ENCODE measurements around the gene RAB34.
A peak's percentile ranks its signal among the peaks of the same experiment; 100 is the strongest.
"Not testable (repeated sequence)": the region's sequence is repeated elsewhere in the genome, so short reads cannot be mapped to it uniquely, and the experiment has no call there.

RAB34 gene

GRCh38 chr17:28726627-28727491, 9.2 kb upstream of the RAB34 start:
- no peaks in the 10 kb centered on the region for H3K27me3 ChIP-seq (ENCODE audit: control insufficient read depth in 2 of 2, insufficient read depth in 2 of 2, low read length in 2 of 2)
- peaks cover 24 to 31% of the 10 kb centered on the region in 2 donors for H3K36me3 ChIP-seq (ENCODE audit: control insufficient read depth in 2 of 2, insufficient read depth in 2 of 2, low read length in 2 of 2)
- H3K4me1 ChIP-seq (ENCODE audit: control insufficient read depth in 2 of 2, insufficient read depth in 2 of 2, low read length in 2 of 2): peaks cover 39 to 47% of the 10 kb centered on the region in 2 donors
- peak overlapping the region; percentile 82 to 91 for H3K4me3 ChIP-seq (ENCODE audit: low read length in 2 of 2)
- peak overlapping the region; percentile 99 for H3K27ac ChIP-seq (ENCODE audit: low read depth in 2 of 2, low read length in 2 of 2)
- H3K9ac ChIP-seq (ENCODE audit: low read depth in 1 of 2, low read length in 2 of 2): peak overlapping the region; percentile 96 to 99
- H3K9me3 ChIP-seq (ENCODE audit: control insufficient read depth in 2 of 2, low read length in 2 of 2): no peaks in the 10 kb centered on the region

GRCh38 chr17:28726226-28726626, 8.6 kb upstream of the RAB34 start, which contains the start of gene TLCD1:
TLCD1 (minus strand) TSS chr17:28726233; CDS start chr17:28726097, 136 bp downstream.
- H3K9me3 ChIP-seq (ENCODE audit: control insufficient read depth in 2 of 2, low read length in 2 of 2): no peaks in the 10 kb centered on the region
- H3K9ac ChIP-seq (ENCODE audit: low read depth in 1 of 2, low read length in 2 of 2): peak within 1 kb of the TSS; percentile 96 to 99
- H3K27me3 ChIP-seq (ENCODE audit: control insufficient read depth in 2 of 2, insufficient read depth in 2 of 2, low read length in 2 of 2): no peaks in the 10 kb centered on the region
- peak within 1 kb of the TSS; percentile 99 for H3K27ac ChIP-seq (ENCODE audit: low read depth in 2 of 2, low read length in 2 of 2)
- peak within 1 kb of the TSS; percentile 82 to 91 for H3K4me3 ChIP-seq (ENCODE audit: low read length in 2 of 2)
- H3K36me3 ChIP-seq (ENCODE audit: control insufficient read depth in 2 of 2, insufficient read depth in 2 of 2, low read length in 2 of 2): peaks cover 24 to 33% of the 10 kb centered on the region in 2 donors
- H3K4me1 ChIP-seq (ENCODE audit: control insufficient read depth in 2 of 2, insufficient read depth in 2 of 2, low read length in 2 of 2): peaks cover 46 to 54% of the 10 kb centered on the region in 2 donors

- Histone ChIP-seq H3K9ac (ENCODE audit: low read depth in 1 of 2, low read length in 2 of 2) (peak overlapping the region; percentile 68 to 83), H3K36me3 (ENCODE audit: control insufficient read depth in 2 of 2, insufficient read depth in 2 of 2, low read length in 2 of 2) (peaks cover 24 to 37% of the 10 kb centered on the region in 2 donors), H3K4me3 (ENCODE audit: low read length in 2 of 2) (peak overlapping the region; percentile 74 to 75), H3K27ac (ENCODE audit: low read depth in 2 of 2, low read length in 2 of 2) (peak overlapping the region; percentile 99), H3K9me3 (ENCODE audit: control insufficient read depth in 2 of 2, low read length in 2 of 2) (no peaks in the 10 kb centered on the region), H3K4me1 (ENCODE audit: control insufficient read depth in 2 of 2, insufficient read depth in 2 of 2, low read length in 2 of 2) (peaks cover 51 to 58% of the 10 kb centered on the region in 2 donors), H3K27me3 (ENCODE audit: control insufficient read depth in 2 of 2, insufficient read depth in 2 of 2, low read length in 2 of 2) (no peaks in the 10 kb centered on the region)
Observed at GRCh38 chr17:28725660-28726225, 8.1 kb upstream of the RAB34 start.

- H3K4me1 ChIP-seq (ENCODE audit: control insufficient read depth in 2 of 2, insufficient read depth in 2 of 2, low read length in 2 of 2): peaks cover 53 to 64% of the 10 kb centered on the region in 2 donors
- H3K36me3 ChIP-seq (ENCODE audit: control insufficient read depth in 2 of 2, insufficient read depth in 2 of 2, low read length in 2 of 2): peaks cover 24 to 37% of the 10 kb centered on the region in 2 donors
- H3K9ac ChIP-seq (ENCODE audit: low read depth in 1 of 2, low read length in 2 of 2): peak overlapping the region; percentile 68 to 83
- no peaks in the 10 kb centered on the region for H3K9me3 ChIP-seq (ENCODE audit: control insufficient read depth in 2 of 2, low read length in 2 of 2)
- H3K4me3 ChIP-seq (ENCODE audit: low read length in 2 of 2): peak overlapping the region; percentile 74 to 75
- no peaks in the 10 kb centered on the region for H3K27me3 ChIP-seq (ENCODE audit: control insufficient read depth in 2 of 2, insufficient read depth in 2 of 2, low read length in 2 of 2)
- peak overlapping the region; percentile 99 for H3K27ac ChIP-seq (ENCODE audit: low read depth in 2 of 2, low read length in 2 of 2)
Observed at GRCh38 chr17:28725166-28725659, 7.5 kb upstream of the RAB34 start.

DNA sequence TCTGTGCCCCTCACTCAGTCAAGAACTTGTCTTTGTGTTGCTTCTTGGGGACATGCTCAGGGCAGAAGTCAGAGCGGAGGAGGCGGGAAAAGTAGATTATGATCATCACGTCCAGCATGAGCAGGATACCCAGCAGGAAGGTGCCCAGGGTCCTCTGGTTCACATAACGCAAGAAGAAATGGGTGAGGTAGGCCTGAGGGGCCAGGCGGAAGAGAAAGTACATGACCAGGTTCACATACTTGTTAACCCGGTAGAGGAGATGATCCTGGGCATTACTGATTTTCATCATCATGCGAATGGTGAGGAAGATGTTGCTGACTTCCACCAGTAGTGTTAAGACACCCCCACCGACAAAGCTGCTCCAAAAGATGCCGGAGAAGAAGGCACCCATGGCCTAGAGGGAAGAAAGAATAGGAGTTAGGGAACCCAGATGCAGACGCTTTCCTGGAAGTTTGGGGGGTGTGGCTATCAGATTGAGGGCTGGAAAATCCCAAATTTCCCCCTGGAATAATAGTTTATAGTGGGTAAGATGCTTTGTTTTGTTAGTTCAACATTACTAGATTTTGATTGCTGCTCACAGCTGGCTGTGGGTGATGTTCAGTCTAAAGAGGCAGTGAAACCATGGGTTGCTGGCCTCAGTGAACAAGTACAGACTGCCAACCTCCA, 7.0 kb upstream of the RAB34 start:
- Histone ChIP-seq H3K27ac (ENCODE audit: low read depth in 2 of 2, low read length in 2 of 2) (peak overlapping the region; percentile 99), H3K9me3 (ENCODE audit: control insufficient read depth in 2 of 2, low read length in 2 of 2) (no peaks in the 10 kb centered on the region), H3K9ac (ENCODE audit: low read depth in 1 of 2, low read length in 2 of 2) (peak overlapping the region; percentile 68 to 83), H3K27me3 (ENCODE audit: control insufficient read depth in 2 of 2, insufficient read depth in 2 of 2, low read length in 2 of 2) (no peaks in the 10 kb centered on the region), H3K4me1 (ENCODE audit: control insufficient read depth in 2 of 2, insufficient read depth in 2 of 2, low read length in 2 of 2) (peaks cover 53 to 63% of the 10 kb centered on the region in 2 donors), H3K36me3 (ENCODE audit: control insufficient read depth in 2 of 2, insufficient read depth in 2 of 2, low read length in 2 of 2) (peaks cover 24 to 37% of the 10 kb centered on the region in 2 donors), H3K4me3 (ENCODE audit: low read length in 2 of 2) (peak overlapping the region; percentile 74 to 75)

GRCh38 chr17:28723836-28724499, 6.3 kb upstream of the RAB34 start:
- not testable (repeated sequence) for H3K4me3 ChIP-seq (ENCODE audit: low read length in 2 of 2); H3K9me3 ChIP-seq (ENCODE audit: control insufficient read depth in 2 of 2, low read length in 2 of 2); H3K9ac ChIP-seq (ENCODE audit: low read depth in 1 of 2, low read length in 2 of 2); H3K27me3 ChIP-seq (ENCODE audit: control insufficient read depth in 2 of 2, insufficient read depth in 2 of 2, low read length in 2 of 2)
- peaks cover 54 to 61% of the 10 kb centered on the region in 2 donors for H3K4me1 ChIP-seq (ENCODE audit: control insufficient read depth in 2 of 2, insufficient read depth in 2 of 2, low read length in 2 of 2)
- peaks cover 24 to 37% of the 10 kb centered on the region in 2 donors for H3K36me3 ChIP-seq (ENCODE audit: control insufficient read depth in 2 of 2, insufficient read depth in 2 of 2, low read length in 2 of 2)
- H3K27ac ChIP-seq (ENCODE audit: low read depth in 2 of 2, low read length in 2 of 2): peak overlapping the region in 1 of 2 donors; percentile 99

- peaks cover 24 to 37% of the 10 kb centered on the region in 2 donors for H3K36me3 ChIP-seq (ENCODE audit: control insufficient read depth in 2 of 2, insufficient read depth in 2 of 2, low read length in 2 of 2)
- peaks cover 56 to 66% of the 10 kb centered on the region in 2 donors for H3K4me1 ChIP-seq (ENCODE audit: control insufficient read depth in 2 of 2, insufficient read depth in 2 of 2, low read length in 2 of 2)
- no peak overlapping the region for H3K9ac ChIP-seq (ENCODE audit: low read depth in 1 of 2, low read length in 2 of 2)
- H3K27ac ChIP-seq (ENCODE audit: low read depth in 2 of 2, low read length in 2 of 2): no peak overlapping the region
- no peaks in the 10 kb centered on the region for H3K9me3 ChIP-seq (ENCODE audit: control insufficient read depth in 2 of 2, low read length in 2 of 2)
- H3K4me3 ChIP-seq (ENCODE audit: low read length in 2 of 2): no peak overlapping the region
- no peaks in the 10 kb centered on the region for H3K27me3 ChIP-seq (ENCODE audit: control insufficient read depth in 2 of 2, insufficient read depth in 2 of 2, low read length in 2 of 2)
Observed at GRCh38 chr17:28723159-28723835, 5.6 kb upstream of the RAB34 start.

GRCh38 chr17:28722417-28723158, 4.9 kb upstream of the RAB34 start:
- H3K36me3 ChIP-seq (ENCODE audit: control insufficient read depth in 2 of 2, insufficient read depth in 2 of 2, low read length in 2 of 2): peaks cover 24 to 37% of the 10 kb centered on the region in 2 donors
- peaks cover 51 to 64% of the 10 kb centered on the region in 2 donors for H3K4me1 ChIP-seq (ENCODE audit: control insufficient read depth in 2 of 2, insufficient read depth in 2 of 2, low read length in 2 of 2)
- H3K4me3 ChIP-seq (ENCODE audit: low read length in 2 of 2): no peak overlapping the region
- H3K27ac ChIP-seq (ENCODE audit: low read depth in 2 of 2, low read length in 2 of 2): no peak overlapping the region
- H3K9me3 ChIP-seq (ENCODE audit: control insufficient read depth in 2 of 2, low read length in 2 of 2): no peaks in the 10 kb centered on the region
- H3K9ac ChIP-seq (ENCODE audit: low read depth in 1 of 2, low read length in 2 of 2): no peak overlapping the region
- no peaks in the 10 kb centered on the region for H3K27me3 ChIP-seq (ENCODE audit: control insufficient read depth in 2 of 2, insufficient read depth in 2 of 2, low read length in 2 of 2)

DNA sequence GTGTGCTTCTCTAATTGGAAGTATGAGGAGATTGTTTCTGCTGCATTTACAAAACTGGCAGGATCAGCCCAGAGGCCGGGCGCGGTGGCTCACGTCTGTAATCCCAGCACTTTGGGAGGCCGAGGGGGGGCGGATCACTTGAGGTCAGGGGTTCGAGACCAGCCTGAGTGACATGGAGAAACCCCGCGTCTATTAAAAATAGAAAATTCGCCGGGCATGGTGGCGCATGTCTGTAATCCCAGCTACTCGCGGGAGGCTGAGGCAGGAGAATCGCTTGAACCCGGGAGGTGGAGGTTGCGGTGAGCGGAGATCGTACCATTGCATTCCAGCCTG, 3.3 kb upstream of the RAB34 start:
- Histone ChIP-seq H3K27ac (ENCODE audit: low read depth in 2 of 2, low read length in 2 of 2) (peak overlapping the region in 1 of 2 donors; percentile 13), H3K36me3 (ENCODE audit: control insufficient read depth in 2 of 2, insufficient read depth in 2 of 2, low read length in 2 of 2) (peaks cover 24 to 37% of the 10 kb centered on the region in 2 donors), H3K4me1 (ENCODE audit: control insufficient read depth in 2 of 2, insufficient read depth in 2 of 2, low read length in 2 of 2) (peaks cover 53 to 60% of the 10 kb centered on the region in 2 donors)

More for the DNA sequence above, 3.3 kb upstream of the RAB34 start:
- Histone ChIP-seq H3K9ac (ENCODE audit: low read depth in 1 of 2, low read length in 2 of 2) (peak overlapping the region; percentile 93 to 96), H3K4me3 (ENCODE audit: low read length in 2 of 2) (peak overlapping the region; percentile 97 to 98)
- not testable (repeated sequence) for H3K27me3 ChIP-seq (ENCODE audit: control insufficient read depth in 2 of 2, insufficient read depth in 2 of 2, low read length in 2 of 2); H3K9me3 ChIP-seq (ENCODE audit: control insufficient read depth in 2 of 2, low read length in 2 of 2)

Data from mucosa of rectum (tissue), 2 donors.